GM23248 (cell line): ENCODE measurements around the gene CSMD2. TPM values are rescaled to one million over a fixed set of nuclear protein-coding genes. Genes with fewer than 3 reads are reported as not detected.

Experiments
- DNase-seq: peaks from one replicate; pipeline ENCODE4 v3.0.0-alpha.2; 2015
- H2AFZ ChIP-seq: fragments of 200-600 bp; sonication (generic); 2 replicates; pipeline ENCODE4 v1.6.1; 2016; ENCODE audit warnings: antibody characterized with exemption
- H3F3A ChIP-seq: fragments of 200-600 bp; sonication (generic); 2 replicates; pipeline ENCODE4 v1.6.1; 2016; ENCODE audit warnings: mild to moderate bottlenecking, antibody characterized with exemption, mixed run types; ENCODE audit not compliant: insufficient read depth
- H3K27ac ChIP-seq: fragments of 200-600 bp; sonication (generic); 2 replicates; pipeline ENCODE4 v1.5.1; 2016; ENCODE audit warnings: mild to moderate bottlenecking
- H3K27me3 ChIP-seq: fragments of 200-600 bp; sonication (generic); replicated peaks from 2 replicates; pipeline ENCODE4 v1.6.1; 2016; ENCODE audit warnings: mild to moderate bottlenecking; ENCODE audit not compliant: insufficient read depth
- H3K36me3 ChIP-seq: fragments of 200-600 bp; sonication (generic); 2 replicates; pipeline ENCODE4 v1.6.1; 2016; ENCODE audit warnings: low read depth, mild to moderate bottlenecking
- H3K4me1 ChIP-seq: fragments of 200-600 bp; sonication (generic); 2 replicates; pipeline ENCODE4 v1.6.1; 2016; ENCODE audit warnings: mild to moderate bottlenecking; ENCODE audit not compliant: insufficient read depth
- H3K4me2 ChIP-seq: fragments of 200-600 bp; sonication (generic); one replicate; pipeline ENCODE4 v1.6.1; 2016; ENCODE audit warnings: mild to moderate bottlenecking; ENCODE audit not compliant: unreplicated experiment
- H3K4me3 ChIP-seq: fragments of 200-600 bp; sonication (generic); 2 replicates; pipeline ENCODE4 v1.5.1; 2016; ENCODE audit warnings: mild to moderate bottlenecking
- H3K79me2 ChIP-seq: fragments of 200-600 bp; sonication (generic); 2 replicates; pipeline ENCODE4 v1.6.1; 2016; ENCODE audit warnings: mild to moderate bottlenecking; ENCODE audit not compliant: insufficient read depth
- H3K9ac ChIP-seq: fragments of 200-600 bp; sonication (generic); 2 replicates; pipeline ENCODE4 v1.6.1; 2016; ENCODE audit warnings: mild to moderate bottlenecking
- H3K9me2 ChIP-seq: fragments of 200-600 bp; sonication (generic); 2 replicates; pipeline ENCODE4 v1.6.1; 2016; ENCODE audit warnings: mixed run types, mild to moderate bottlenecking, moderate library complexity; ENCODE audit not compliant: insufficient read depth
- H3K9me3 ChIP-seq: fragments of 200-600 bp; sonication (generic); one replicate; pipeline ENCODE4 v1.6.1; 2017; ENCODE audit warnings: low read depth
- H4K20me1 ChIP-seq: fragments of 200-600 bp; sonication (generic); 2 replicates; pipeline ENCODE4 v1.6.0; 2016; ENCODE audit not compliant: insufficient read depth
- EZH2 ChIP-seq: fragments of 200-600 bp; sonication (generic); IDR thresholded peaks from 2 replicates; pipeline ENCODE4 v1.6.1; 2018; ENCODE audit warnings: antibody characterized with exemption, mild to moderate bottlenecking; ENCODE audit not compliant: insufficient read depth, poor library complexity, severe bottlenecking
- EZH2phosphoT487 ChIP-seq: fragments of 200-600 bp; sonication (generic); IDR thresholded peaks from 2 replicates; pipeline ENCODE4 v1.6.1; 2018; ENCODE audit warnings: antibody characterized with exemption, moderate library complexity, mild to moderate bottlenecking, low read depth; ENCODE audit not compliant: insufficient read depth
- WGBS, 2 experiments: methylation state at CpG; one replicate each; pipeline ENCODE4 v1.1.6; 2015 to 2017; ENCODE audit warnings: low lambda C conversion rate in 2 of 2, low coverage in 1 of 2; ENCODE audit errors: missing lambda C conversion rate in 2 of 2; 5-methylcytosine and 5-hydroxymethylcytosine counted together
- in situ Hi-C: fragments of 300-500 bp; cut with MboI; formaldehyde crosslinking; loops from 2 replicates; pipeline ENCODE4 v1.15.0; 2020
- polyA plus RNA-seq: library from polyadenylated mRNA; unstranded; fragments of >200 nt; fragmentation: Nextera tagmentation; extraction: Ambion mirVana; gene quantifications from 2 replicates; pipeline ENCODE4 v1.2.1, GENCODE V29; 2016
- total RNA-seq: library from RNA; depleted of rRNA; stranded (reverse); fragments of >200 nt; shearing (Covaris generic); gene quantifications from 2 replicates; pipeline ENCODE4 v1.2.3, GENCODE V29; 2014

CSMD2 gene
- total and polyA plus RNA-seq, 2 experiments from 2014 or later = 4.5 to 7.1 TPM

- no peak overlapping the region for H3K4me2 ChIP-seq
- no peak overlapping the region for H3K4me3 ChIP-seq
- H4K20me1 ChIP-seq = no peaks in the 10 kb centered on the region
- peaks cover 28% of the 10 kb centered on the region for H3K4me1 ChIP-seq
- no peaks in the 10 kb centered on the region for H3K27me3 ChIP-seq
- H3K79me2 ChIP-seq = no peaks in the 10 kb centered on the region
- peaks cover 45% of the 10 kb centered on the region for H3F3A ChIP-seq
- 45 to 51% methylated on average over 4 of the region's 4 CpGs for WGBS, 2 experiments
- H3K9me2 ChIP-seq = no peaks in the 10 kb centered on the region
- H3K9ac ChIP-seq = no peak overlapping the region
- H3K27ac ChIP-seq = no peak overlapping the region
- H3K36me3 ChIP-seq = no peaks in the 10 kb centered on the region
- TF ChIP-seq EZH2 = no peak
- no peaks in the 10 kb centered on the region for H3K9me3 ChIP-seq
- in situ Hi-C loops = loop anchor here (10.0 kb wide), 1 partner anchor 952 kb away; no protein-coding TSS in a partner anchor
- H2AFZ ChIP-seq = no peak overlapping the region
- DNase-seq = no peak
These were observed 521.8 kb downstream of the CSMD2 start for GRCh38 chr1:33643216-33643615.

- H3K27ac ChIP-seq = peak overlapping the region; percentile 42
- no peak for TF ChIP-seq EZH2
- TF ChIP-seq EZH2phosphoT487 = no peak
- H3F3A ChIP-seq = peaks cover 46% of the 10 kb centered on the region
- H3K9me2 ChIP-seq = no peaks in the 10 kb centered on the region
- H3K9ac ChIP-seq = no peak overlapping the region
- H3K4me2 ChIP-seq = peak overlapping the region; percentile 17
- no peak overlapping the region for H2AFZ ChIP-seq
- H3K4me1 ChIP-seq = peaks cover 35% of the 10 kb centered on the region
- in situ Hi-C loops = loop anchor here (10.0 kb wide), 1 partner anchor 954 kb away; no protein-coding TSS in a partner anchor
- no peaks in the 10 kb centered on the region for H3K9me3 ChIP-seq
- H3K4me3 ChIP-seq = no peak overlapping the region
- WGBS, 2 experiments = 61 to 62% methylated on average over 5 of the region's 5 CpGs
- H4K20me1 ChIP-seq = no peaks in the 10 kb centered on the region
- H3K36me3 ChIP-seq = no peaks in the 10 kb centered on the region
- no peaks in the 10 kb centered on the region for H3K79me2 ChIP-seq
- DNase-seq = peak; percentile 81
- H3K27me3 ChIP-seq = no peaks in the 10 kb centered on the region
These were observed 523.8 kb downstream of the CSMD2 start for GRCh38 chr1:33641104-33641830.

GRCh38 chr1:33640114-33640660, 524.8 kb downstream of the CSMD2 start:
- H3K79me2 ChIP-seq = no peaks in the 10 kb centered on the region
- no peak overlapping the region for H3K4me3 ChIP-seq
- no peak overlapping the region for H3K9ac ChIP-seq
- peaks cover 35% of the 10 kb centered on the region for H3K4me1 ChIP-seq
- H3K9me2 ChIP-seq = no peaks in the 10 kb centered on the region
- H2AFZ ChIP-seq = no peak overlapping the region
- no peak overlapping the region for H3K4me2 ChIP-seq
- in situ Hi-C loops = loop anchor here (10.0 kb wide), 1 partner anchor 955 kb away; no protein-coding TSS in a partner anchor
- 43 to 49% methylated on average over 3 of the region's 3 CpGs for WGBS, 2 experiments
- DNase-seq = peak; percentile 36
- H4K20me1 ChIP-seq = no peaks in the 10 kb centered on the region
- no peaks in the 10 kb centered on the region for H3K9me3 ChIP-seq
- no peaks in the 10 kb centered on the region for H3K36me3 ChIP-seq
- peaks cover 46% of the 10 kb centered on the region for H3F3A ChIP-seq
- 0 out of 2 replicates have a peak overlapping the region, but pooled peaks have one; percentile 42 for H3K27ac ChIP-seq
- no peak for TF ChIP-seq EZH2
- no peak for TF ChIP-seq EZH2phosphoT487
- H3K27me3 ChIP-seq = no peaks in the 10 kb centered on the region

- no peak overlapping the region for H3K9ac ChIP-seq
- peaks cover 42% of the 10 kb centered on the region for H3F3A ChIP-seq
- H4K20me1 ChIP-seq = no peaks in the 10 kb centered on the region
- no peaks in the 10 kb centered on the region for H3K9me3 ChIP-seq
- in situ Hi-C loops = no loop called here
- no peaks in the 10 kb centered on the region for H3K36me3 ChIP-seq
- peak; percentile 57 for DNase-seq
- H3K79me2 ChIP-seq = no peaks in the 10 kb centered on the region
- H2AFZ ChIP-seq = no peak overlapping the region
- H3K9me2 ChIP-seq = no peaks in the 10 kb centered on the region
- no peaks in the 10 kb centered on the region for H3K27me3 ChIP-seq
- H3K4me1 ChIP-seq = peaks cover 35% of the 10 kb centered on the region
- no peak overlapping the region for H3K4me3 ChIP-seq
- no peak for TF ChIP-seq EZH2phosphoT487
- TF ChIP-seq EZH2 = no peak
- H3K27ac ChIP-seq = no peak overlapping the region
- H3K4me2 ChIP-seq = no peak overlapping the region
- 86 to 88% methylated on average over 7 of the region's 7 CpGs for WGBS, 2 experiments
These were observed 527.1 kb downstream of the CSMD2 start for GRCh38 chr1:33637846-33638440.
